HepG2 (cell line): ENCODE measurements around the gene MYPN. TPM values are rescaled to one million over a fixed set of nuclear protein-coding genes. Genes with fewer than 3 reads are reported as not detected.

Experiments
- ATAC-seq: fragments of 200-7000 bp; cut with Tn5 transposase; 3 replicates; pipeline ENCODE4 v1.9.1; 2020; ENCODE audit warnings: mild to moderate bottlenecking, moderate library complexity
- BruUV-seq: library from RNA; stranded (reverse); fragments of 400-500 nt; replicated peaks from 2 replicates; lab custom pipeline; 2021; lab: Mats Ljungman, UMichigan
- CTCF ChIA-PET: fragments of 300-600 bp; formaldehyde crosslinking; extraction: SDS; loops from one replicate; lab custom pipeline; 2021; ENCODE audit warnings: low total read pairs, inconsistent platforms, low intra/inter-chr PET ratio; lab: Yijun Ruan, JAX
- POLR2A ChIA-PET: fragments of 350-600 bp; sonication (Branson Sonifier 250); formaldehyde crosslinking; loops from one replicate; lab custom pipeline; 2020; ENCODE audit warnings: antibody characterized with exemption, inconsistent platforms; lab: Yijun Ruan, JAX
- DNase-seq: peaks from one replicate; pipeline ENCODE4 v3.0.0-alpha.2; 2015; ENCODE audit warnings: low spot score
- FAIRE-seq: peaks from 3 replicates; lab custom pipeline; 2011; peaks lifted over from hg19 to GRCh38; lab: Jason Lieb, UNC
- H2AFZ ChIP-seq: one replicate; pipeline ENCODE4 v1.6.1; 2011; ENCODE audit warnings: low read length, inconsistent platforms
- H3K27ac ChIP-seq: fragments of 300-600 bp; 3 replicates; pipeline ENCODE4 v1.8.0; 2011; ENCODE audit warnings: mixed run types, mild to moderate bottlenecking, mixed read lengths, low read length, inconsistent platforms; ENCODE audit not compliant: insufficient read depth; ENCODE audit errors: extremely low read length
- H3K27me3 ChIP-seq, 2 experiments: fragments of 200-600 bp in 1 of 2; 2 replicates in 1 of 2; 3 replicates in 1 of 2; pipeline versions ENCODE4 v1.6.0 to v1.8.0; 2011; ENCODE audit warnings: low read length in 2 of 2, mild to moderate bottlenecking in 2 of 2, moderate library complexity in 2 of 2, inconsistent platforms in 1 of 2; ENCODE audit not compliant: insufficient read depth in 2 of 2, control insufficient read depth in 1 of 2
- H3K36me3 ChIP-seq, 2 experiments: fragments of 200-600 bp in 1 of 2; replicated peaks in 1 of 2; 2 replicates in 1 of 2; 3 replicates in 1 of 2; pipeline versions ENCODE4 v1.5.1 to v1.8.0; 2011; ENCODE audit warnings: low read length in 2 of 2, inconsistent platforms in 1 of 2; ENCODE audit not compliant: insufficient read depth in 2 of 2, control insufficient read depth in 1 of 2
- H3K4me1 ChIP-seq: 2 replicates; pipeline ENCODE4 v1.5.1; 2012; ENCODE audit warnings: low read length, inconsistent platforms; ENCODE audit not compliant: insufficient read depth
- H3K4me2 ChIP-seq: 2 replicates; pipeline ENCODE4 v1.6.0; 2011; ENCODE audit warnings: low read depth, low read length, inconsistent platforms
- H3K4me3 ChIP-seq, 3 experiments: fragments of 200-600 bp in 1 of 3; sonication (generic), shearing (Covaris generic) in 1 of 3; replicated peaks in 1 of 3; 2 replicates each; pipeline ENCODE4 v1.5.1; 2011 to 2016; ENCODE audit warnings: low read length in 3 of 3, inconsistent platforms in 2 of 3, low read depth in 2 of 3, mild to moderate bottlenecking in 2 of 3, control low read depth in 1 of 3, mixed read lengths in 1 of 3; ENCODE audit not compliant: insufficient read depth in 1 of 3
- H3K79me2 ChIP-seq: one replicate; pipeline ENCODE4 v1.6.1; 2011; ENCODE audit warnings: low read length, inconsistent platforms; ENCODE audit not compliant: insufficient read depth
- H3K9ac ChIP-seq: 2 replicates; pipeline ENCODE4 v1.6.0; 2011; ENCODE audit warnings: mild to moderate bottlenecking, low read depth, low read length, inconsistent platforms; ENCODE audit not compliant: insufficient read depth
- H3K9me3 ChIP-seq: 2 replicates; pipeline ENCODE4 v1.5.1; 2012; ENCODE audit warnings: mild to moderate bottlenecking, low read length
- H4K20me1 ChIP-seq: 2 replicates; pipeline ENCODE4 v1.6.0; 2011; ENCODE audit warnings: inconsistent platforms, mild to moderate bottlenecking, low read length, moderate library complexity; ENCODE audit not compliant: insufficient read depth
- BCL6 ChIP-seq: IDR thresholded peaks from 2 replicates; pipeline ENCODE4 v1.6.1; 2016; ENCODE audit warnings: missing genetic modification reagents, missing compliant biosample characterization
- FOXA1 ChIP-seq, 2 experiments: fragments of 450-650 bp in 1 of 2; sonication (generic) in 1 of 2; formaldehyde crosslinking in 1 of 2; IDR thresholded peaks; 2 replicates each; pipeline versions ENCODE4 v1.4.0 to v1.6.1; 2016 to 2020; ENCODE audit warnings: missing genetic modification reagents in 1 of 2
- GPN1 ChIP-seq: sonication (generic); formaldehyde crosslinking; IDR thresholded peaks from 2 replicates; pipeline ENCODE4 v1.5.1; 2020; ENCODE audit warnings: missing genetic modification reagents, borderline replicate concordance
- NR2F2 ChIP-seq: IDR thresholded peaks from 2 replicates; pipeline ENCODE4 v1.6.1; 2012; ENCODE audit warnings: low read depth, inconsistent platforms, borderline replicate concordance
- PCBP1 ChIP-seq: fragments of 200-400 bp; formaldehyde crosslinking; IDR thresholded peaks from 2 replicates; pipeline ENCODE4 v1.6.1; 2017; ENCODE audit warnings: mild to moderate bottlenecking, low read depth, low read length, borderline replicate concordance
- PHF5A ChIP-seq: IDR thresholded peaks from one replicate; pipeline ENCODE4 v1.6.1; 2018; ENCODE audit warnings: low read depth, missing genetic modification reagents; ENCODE audit not compliant: unreplicated experiment
- SIX1 ChIP-seq: sonication (generic); formaldehyde crosslinking; IDR thresholded peaks from 2 replicates; pipeline ENCODE4 v1.4.0; 2020; ENCODE audit warnings: missing genetic modification reagents, borderline replicate concordance
- SKI ChIP-seq: fragments of 450-650 bp; IDR thresholded peaks from one replicate; pipeline ENCODE4 v1.6.1; 2018; ENCODE audit warnings: mild to moderate bottlenecking; ENCODE audit not compliant: partially characterized antibody
- THYN1 ChIP-seq: sonication (generic); formaldehyde crosslinking; IDR thresholded peaks from 2 replicates; pipeline ENCODE4 v1.8.1; 2023; ENCODE audit warnings: low read depth, mild to moderate bottlenecking, moderate library complexity, missing genetic modification reagents, borderline replicate concordance
- ZFYVE20 ChIP-seq: sonication (generic); formaldehyde crosslinking; IDR thresholded peaks from 2 replicates; pipeline ENCODE4 v1.8.0; 2023; ENCODE audit warnings: low read depth, mild to moderate bottlenecking, moderate library complexity, missing genetic modification reagents, borderline replicate concordance
- ZNF569 ChIP-seq: sonication (generic); formaldehyde crosslinking; IDR thresholded peaks from 2 replicates; pipeline ENCODE4 v1.5.0; 2020; ENCODE audit warnings: mild to moderate bottlenecking, missing genetic modification reagents, moderate library complexity, borderline replicate concordance
- ZNF781 ChIP-seq: sonication (generic); formaldehyde crosslinking; IDR thresholded peaks from 2 replicates; pipeline ENCODE4 v1.5.1; 2020; ENCODE audit warnings: borderline replicate concordance, mild to moderate bottlenecking, missing genetic modification reagents; ENCODE audit errors: not compliant biosample characterization
- ZSCAN21 ChIP-seq: sonication (generic); formaldehyde crosslinking; IDR thresholded peaks from 2 replicates; pipeline ENCODE4 v1.8.0; 2022; ENCODE audit warnings: mild to moderate bottlenecking, missing genetic modification reagents, moderate library complexity, borderline replicate concordance
- WGBS: methylation state at CpG from one replicate; pipeline ENCODE4 v1.1.6; 2017; ENCODE audit warnings: low lambda C conversion rate; 5-methylcytosine and 5-hydroxymethylcytosine counted together
- in situ Hi-C: cut with HindIII; loops from 2 replicates; pipeline ENCODE4 v1.10.0; 2017; ENCODE audit warnings: low pct_unique_long_range_greater_than_20kb; ENCODE audit not compliant: extremely low pct_ligation_motif_present
- intact Hi-C: fragments of 100-400 bp; cut with micrococcal nuclease; formaldehyde crosslinking; loops from one replicate; pipeline ENCODE4 v1.10.0; 2022; ENCODE audit not compliant: unreplicated experiment
- polyA plus RNA-seq, 8 experiments: library from polyadenylated mRNA; depleted of rRNA in 3 of 8; stranded (reverse) in 7 of 8; unstranded in 1 of 8; fragments of >200 nt; fragmentation: Illumina TruSeq in 4 of 8; extraction: Trizol in 4 of 8; gene quantifications; 2 replicates each; pipeline versions ENCODE4 v1.2.1 to v1.2.3, GENCODE V29; 2011 to 2016; ENCODE audit warnings: low read depth in 4 of 8, missing spikeins in 1 of 8, mixed read lengths in 1 of 8; ENCODE audit not compliant: insufficient read depth in 1 of 8
- total RNA-seq, 5 experiments: library from RNA; depleted of rRNA; stranded (reverse); fragments of >200 nt; fragmentation: Illumina TruSeq; extraction: Trizol; gene quantifications; 2 replicates each; pipeline ENCODE4 v1.2.3, GENCODE V29; 2016; ENCODE audit warnings: low read depth in 1 of 5
- TF ChIP-seq, protein P1 (sequence below): IDR thresholded peaks from 2 replicates; pipeline ENCODE4 v1.6.1; 2016; ENCODE audit warnings: low read depth

Gene MYPN
- total and polyA plus RNA-seq, 2 of the 13 experiments (the other 11 are each of a cell fraction or from before 2014, with no cell fraction given), result not detected

GRCh38 chr10:68222391-68222790 is 113.1 kb downstream of the MYPN start:
- H3K27me3 ChIP-seq, result peaks cover 0 to 5% of the 10 kb centered on the region in 2 experiments; a peak in 1 of 5 replicates
- CTCF ChIA-PET, result no interaction called here
- no peak for ATAC-seq
- intact Hi-C loops, result no loop called here
- no peak overlapping the region for H3K27ac ChIP-seq
- no peak for FAIRE-seq
- no peak overlapping the region for H2AFZ ChIP-seq
- no peak overlapping the region for H3K4me2 ChIP-seq
- no peaks in the 10 kb centered on the region for H3K4me1 ChIP-seq
- BruUV-seq, result no TSS peak
- whole genome bisulfite sequencing, result 13% methylated on average over 2 of the region's 2 CpGs
- H3K36me3 ChIP-seq, result no peaks in the 10 kb centered on the region
- TF ChIP-seq NR2F2 (no peak), BCL6 (CRISPR knock-in tag) (no peak), ZNF569 (CRISPR knock-in tag) (no peak), ZSCAN21 (CRISPR knock-in tag) (no peak), ZFYVE20 (CRISPR knock-in tag) (no peak), FOXA1 (IDR thresholded peaks at IDR 0.05) (no peak), FOXA1 (CRISPR knock-in tag; IDR thresholded peaks at IDR 0.05) (no peak), SIX1 (CRISPR knock-in tag) (no peak), PHF5A (CRISPR knock-in tag) (no peak), ZNF781 (CRISPR knock-in tag) (no peak), PCBP1 (no peak), GPN1 (no peak), THYN1 (CRISPR knock-in tag) (no peak), SKI (no peak)
- TF ChIP-seq, protein P1, sequence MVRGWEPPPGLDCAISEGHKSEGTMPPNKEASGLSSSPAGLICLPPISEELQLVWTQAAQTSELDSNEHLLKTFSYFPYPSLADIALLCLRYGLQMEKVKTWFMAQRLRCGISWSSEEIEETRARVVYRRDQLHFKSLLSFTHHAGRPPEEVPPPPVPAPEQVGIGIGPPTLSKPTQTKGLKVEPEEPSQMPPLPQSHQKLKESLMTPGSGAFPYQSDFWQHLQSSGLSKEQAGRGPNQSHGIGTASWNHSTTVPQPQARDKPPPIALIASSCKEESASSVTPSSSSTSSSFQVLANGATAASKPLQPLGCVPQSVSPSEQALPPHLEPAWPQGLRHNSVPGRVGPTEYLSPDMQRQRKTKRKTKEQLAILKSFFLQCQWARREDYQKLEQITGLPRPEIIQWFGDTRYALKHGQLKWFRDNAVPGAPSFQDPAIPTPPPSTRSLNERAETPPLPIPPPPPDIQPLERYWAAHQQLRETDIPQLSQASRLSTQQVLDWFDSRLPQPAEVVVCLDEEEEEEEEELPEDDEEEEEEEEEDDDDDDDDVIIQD (CRISPR knock-in tag), result no peak
- in situ Hi-C loops, result no loop called here
- POLR2A ChIA-PET, result no interaction called here
- no peak overlapping the region for H3K4me3 ChIP-seq
- no peak overlapping the region for H3K9ac ChIP-seq
- DNase-seq, result no peak
- H4K20me1 ChIP-seq, result no peaks in the 10 kb centered on the region
- no peaks in the 10 kb centered on the region for H3K9me3 ChIP-seq
- no peaks in the 10 kb centered on the region for H3K79me2 ChIP-seq
